Mesenchymal stem cell (in vitro differentiated cells and primary cell): Measurements from ENCODE around the gene SLC26A4.
A peak's percentile ranks its signal among the peaks of the same experiment; 100 is the strongest.

ENCODE experiments used
- DNase-seq: peaks from one replicate; pipeline ENCODE4 v3.0.0-alpha.2; 2013
- H2AFZ ChIP-seq: one replicate; pipeline ENCODE4 v1.6.1; 2013; ENCODE audit warnings: low read depth, mild to moderate bottlenecking, control low read depth, inconsistent platforms, low read length, moderate library complexity
- H2AK5ac ChIP-seq: 2 replicates; pipeline ENCODE4 v1.6.1; 2013; ENCODE audit warnings: low read length, moderate library complexity, mild to moderate bottlenecking, inconsistent platforms; ENCODE audit not compliant: severe bottlenecking
- H2BK120ac ChIP-seq: one replicate; pipeline ENCODE4 v1.6.1; 2013; ENCODE audit warnings: low read depth, mild to moderate bottlenecking, inconsistent platforms, low read length, moderate library complexity
- H2BK12ac ChIP-seq, 2 experiments: one replicate each; pipeline ENCODE4 v1.6.1; 2013; ENCODE audit warnings: inconsistent platforms in 2 of 2, low read length in 2 of 2, mild to moderate bottlenecking in 2 of 2, moderate library complexity in 2 of 2, control low read depth in 1 of 2
- H2BK15ac ChIP-seq: one replicate; pipeline ENCODE4 v1.6.1; 2013; ENCODE audit warnings: mild to moderate bottlenecking, low read depth, inconsistent platforms; ENCODE audit not compliant: poor library complexity, severe bottlenecking
- H2BK5ac ChIP-seq: 2 replicates; pipeline ENCODE4 v1.6.1; 2013; ENCODE audit warnings: low read depth, mild to moderate bottlenecking, low read length, control low read depth, inconsistent platforms; ENCODE audit not compliant: poor library complexity, severe bottlenecking
- H3K14ac ChIP-seq, 2 experiments: one replicate each; pipeline ENCODE4 v1.6.1; 2013; ENCODE audit warnings: inconsistent platforms in 2 of 2, low read length in 2 of 2, control low read depth in 1 of 2, mild to moderate bottlenecking in 1 of 2, moderate library complexity in 1 of 2
- H3K18ac ChIP-seq, 2 experiments: one replicate each; pipeline ENCODE4 v1.6.1; 2013; ENCODE audit warnings: inconsistent platforms in 2 of 2, low read length in 2 of 2, control low read depth in 1 of 2, low read depth in 1 of 2, mild to moderate bottlenecking in 1 of 2
- H3K23ac ChIP-seq, 2 experiments: one replicate each; pipeline ENCODE4 v1.6.1; 2013; ENCODE audit warnings: inconsistent platforms in 2 of 2, low read length in 2 of 2, mild to moderate bottlenecking in 2 of 2, moderate library complexity in 2 of 2, control low read depth in 1 of 2
- H3K27ac ChIP-seq: 2 replicates; pipeline ENCODE4 v1.5.1; 2013; ENCODE audit warnings: mild to moderate bottlenecking, moderate library complexity, low read length, control low read depth, inconsistent platforms; ENCODE audit not compliant: poor library complexity, severe bottlenecking
- H3K27me3 ChIP-seq, 2 experiments: 2 replicates each; pipeline versions ENCODE4 v1.6.1 to v1.7.0; 2013; ENCODE audit warnings: low read length in 2 of 2, mild to moderate bottlenecking in 2 of 2, moderate library complexity in 2 of 2, control low read depth in 1 of 2, inconsistent platforms in 1 of 2; ENCODE audit not compliant: control insufficient read depth in 1 of 2, insufficient read depth in 1 of 2
- H3K36me3 ChIP-seq, 2 experiments: 2 replicates each; pipeline versions ENCODE4 v1.6.1 to v1.7.0; 2013; ENCODE audit warnings: low read length in 2 of 2, control low read depth in 1 of 2, inconsistent platforms in 1 of 2, low read depth in 1 of 2, mild to moderate bottlenecking in 1 of 2; ENCODE audit not compliant: insufficient read depth in 2 of 2, control insufficient read depth in 1 of 2
- H3K4ac ChIP-seq, 2 experiments: one replicate each; pipeline ENCODE4 v1.6.1; 2013; ENCODE audit warnings: inconsistent platforms in 2 of 2, low read length in 2 of 2, mild to moderate bottlenecking in 2 of 2, moderate library complexity in 2 of 2, control low read depth in 1 of 2, low read depth in 1 of 2
- H3K4me1 ChIP-seq: 2 replicates; pipeline ENCODE4 v1.6.1; 2013; ENCODE audit warnings: low read depth, low read length, control low read depth; ENCODE audit not compliant: control insufficient read depth, insufficient read depth
- H3K4me2 ChIP-seq: 2 replicates; pipeline ENCODE4 v1.6.1; 2013; ENCODE audit warnings: low read length, mild to moderate bottlenecking, inconsistent platforms; ENCODE audit not compliant: poor library complexity, severe bottlenecking
- H3K4me3 ChIP-seq, 2 experiments: 2 replicates each; pipeline versions ENCODE4 v1.5.1 to v1.7.0; 2013; ENCODE audit warnings: low read length in 2 of 2, mild to moderate bottlenecking in 2 of 2, control low read depth in 1 of 2, low read depth in 1 of 2; ENCODE audit not compliant: insufficient read depth in 1 of 2
- H3K79me1 ChIP-seq: replicated peaks from 2 replicates; pipeline ENCODE4 v1.6.1; 2013; ENCODE audit warnings: mild to moderate bottlenecking, control low read depth, low read length, inconsistent platforms; ENCODE audit not compliant: poor library complexity, severe bottlenecking
- H3K9ac ChIP-seq: 2 replicates; pipeline ENCODE4 v1.7.0; 2013; ENCODE audit warnings: mild to moderate bottlenecking, low read length, moderate library complexity
- H3K9me3 ChIP-seq: 2 replicates; pipeline ENCODE4 v1.7.0; 2013; ENCODE audit warnings: mild to moderate bottlenecking, low read length; ENCODE audit not compliant: control insufficient read depth
- H4K8ac ChIP-seq: one replicate; pipeline ENCODE4 v1.6.1; 2013; ENCODE audit warnings: inconsistent platforms, mild to moderate bottlenecking, low read length, moderate library complexity
- H4K91ac ChIP-seq: one replicate; pipeline ENCODE4 v1.6.1; 2013; ENCODE audit warnings: mild to moderate bottlenecking, low read length, inconsistent platforms
- WGBS: methylation state at CpG from one replicate; pipeline ENCODE4 v1.1.7; 2013; ENCODE audit warnings: mixed read lengths; 5-methylcytosine and 5-hydroxymethylcytosine counted together

SLC26A4 gene

DNA sequence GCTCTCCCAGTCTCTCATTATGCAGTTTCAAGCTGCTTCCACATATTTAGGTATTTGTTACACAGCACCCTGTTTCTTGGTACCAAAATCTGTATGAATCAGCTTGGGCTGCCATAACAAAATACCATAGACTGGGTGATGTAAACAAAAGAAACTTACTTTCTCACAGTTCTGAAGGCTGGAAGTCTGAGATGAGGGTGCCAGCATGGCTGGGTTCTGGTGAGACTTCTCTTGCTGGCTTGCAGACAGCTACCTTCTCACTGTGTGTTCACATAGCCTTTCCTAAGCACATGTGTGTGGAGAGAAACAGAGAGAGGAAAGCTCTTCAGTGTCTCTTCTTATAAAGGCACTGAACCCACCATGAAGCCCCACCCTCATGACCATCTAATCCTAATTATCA lies 67.6 kb downstream of the SLC26A4 start:
- H3K9me3 ChIP-seq: peaks cover 2% of the 10 kb centered on the region
- H4K91ac ChIP-seq: no peak overlapping the region
- H3K27ac ChIP-seq: no peak overlapping the region
- H3K79me1 ChIP-seq: no peaks in the 10 kb centered on the region
- H3K18ac ChIP-seq: no peak overlapping the region
- no peak overlapping the region for H3K14ac ChIP-seq
- no peak overlapping the region for H2BK5ac ChIP-seq
- H4K8ac ChIP-seq: no peak overlapping the region
- no peak overlapping the region for H3K23ac ChIP-seq
- peaks cover 18 to 22% of the 10 kb centered on the region in 2 experiments for H3K27me3 ChIP-seq
- H3K9ac ChIP-seq: no peak overlapping the region
- H2BK12ac ChIP-seq: no peak overlapping the region
- H3K4me1 ChIP-seq: no peaks in the 10 kb centered on the region
- no peak overlapping the region for H3K4ac ChIP-seq
- no peak for DNase-seq
- no peak overlapping the region for H2BK120ac ChIP-seq
- no peak overlapping the region for H3K4me2 ChIP-seq
- H2BK15ac ChIP-seq: no peak overlapping the region
- no peaks in the 10 kb centered on the region for H3K36me3 ChIP-seq
- H2AFZ ChIP-seq: no peak overlapping the region
- no peak overlapping the region for H2AK5ac ChIP-seq
- no peak overlapping the region for H3K4me3 ChIP-seq

GRCh38 chr7:107742678-107743566 lies 82.3 kb downstream of the SLC26A4 start:
- Histone ChIP-seq H3K27ac (peak overlapping the region; percentile 66), H3K14ac (no peak overlapping the region), H3K23ac (no peak overlapping the region), H3K4me2 (peak overlapping the region; percentile 72), H2BK5ac (no peak overlapping the region), H2BK120ac (no peak overlapping the region), H3K18ac (peak overlapping the region; percentile 34 to 81), H2AK5ac (no peak overlapping the region), H3K79me1 (no peaks in the 10 kb centered on the region), H2AFZ (peak overlapping the region; percentile 68), H2BK15ac (no peak overlapping the region), H3K36me3 (no peaks in the 10 kb centered on the region), H3K9me3 (no peaks in the 10 kb centered on the region), H3K4me3 (peak overlapping the region; percentile 63 to 95), H4K8ac (peak overlapping the region; percentile 85), H4K91ac (peak overlapping the region; percentile 60), H3K4ac (peak overlapping the region; percentile 66 to 83), H2BK12ac (no peak overlapping the region), H3K4me1 (peaks cover 4% of the 10 kb centered on the region), H3K9ac (peak overlapping the region; percentile 96), H3K27me3 (no peaks in the 10 kb centered on the region)
- DNase-seq: no peak
- 14% methylated on average over 28 of the region's 29 CpGs for WGBS

GRCh38 chr7:107743567-107744344 lies 83.1 kb downstream of the SLC26A4 start, which contains the start of gene CBLL1:
TSS of gene CBLL1 (plus strand) at chr7:107744142. CDS start at chr7:107744164, 22 bp downstream.
- peak within 1 kb of the TSS; percentile 92 for H4K8ac ChIP-seq
- H2BK15ac ChIP-seq: no peak within 1 kb of the TSS
- H3K4ac ChIP-seq: peak within 1 kb of the TSS; percentile 68 to 83
- peak within 1 kb of the TSS; percentile 86 for H3K4me2 ChIP-seq
- peak within 1 kb of the TSS; percentile 96 for H3K9ac ChIP-seq
- DNase-seq: peak; percentile 97
- peak within 1 kb of the TSS; percentile 84 for H4K91ac ChIP-seq
- 0% methylated on average over 55 of the region's 56 CpGs for WGBS
- peaks cover 4% of the 10 kb centered on the region for H3K4me1 ChIP-seq
- no peak within 1 kb of the TSS for H3K14ac ChIP-seq
- H3K27ac ChIP-seq: peak within 1 kb of the TSS; percentile 96
- H2AFZ ChIP-seq: peak within 1 kb of the TSS; percentile 75
- no peak within 1 kb of the TSS for H2BK12ac ChIP-seq
- no peak within 1 kb of the TSS for H2AK5ac ChIP-seq
- H3K4me3 ChIP-seq: peak within 1 kb of the TSS; percentile 71 to 95
- H2BK120ac ChIP-seq: no peak within 1 kb of the TSS
- no peaks in the 10 kb centered on the region for H3K27me3 ChIP-seq
- no peaks in the 10 kb centered on the region for H3K9me3 ChIP-seq
- H3K23ac ChIP-seq: peak within 1 kb of the TSS in 1 of 2 experiments; percentile 15
- peak within 1 kb of the TSS; percentile 71 to 92 for H3K18ac ChIP-seq
- H3K36me3 ChIP-seq: peaks cover 0 to under 1% of the 10 kb centered on the region in 2 experiments
- peak within 1 kb of the TSS; percentile 69 for H2BK5ac ChIP-seq
- peaks cover under 1% of the 10 kb centered on the region for H3K79me1 ChIP-seq

GRCh38 chr7:107744345-107744750 lies 83.7 kb downstream of the SLC26A4 start:
- no peak overlapping the region for H3K14ac ChIP-seq
- H2AFZ ChIP-seq: peak overlapping the region; percentile 75
- peaks cover 4% of the 10 kb centered on the region for H3K4me1 ChIP-seq
- H3K27ac ChIP-seq: peak overlapping the region; percentile 96
- H4K91ac ChIP-seq: no peak overlapping the region
- WGBS: 0% methylated on average over 19 of the region's 22 CpGs
- H3K27me3 ChIP-seq: no peaks in the 10 kb centered on the region
- peaks cover 2% of the 10 kb centered on the region for H3K79me1 ChIP-seq
- H3K18ac ChIP-seq: peak overlapping the region; percentile 23 to 92
- peak overlapping the region; percentile 96 for H3K9ac ChIP-seq
- peak overlapping the region; percentile 20 to 54 for H3K4ac ChIP-seq
- H2BK5ac ChIP-seq: peak overlapping the region; percentile 15
- peak overlapping the region; percentile 33 for H4K8ac ChIP-seq
- H3K4me3 ChIP-seq: peak overlapping the region; percentile 71 to 95
- peak overlapping the region in 1 of 2 experiments; percentile 15 for H3K23ac ChIP-seq
- peaks cover 0 to 7% of the 10 kb centered on the region in 2 experiments for H3K36me3 ChIP-seq
- peak overlapping the region; percentile 86 for H3K4me2 ChIP-seq
- no peak overlapping the region for H2AK5ac ChIP-seq
- no peaks in the 10 kb centered on the region for H3K9me3 ChIP-seq
- DNase-seq: no peak
- H2BK120ac ChIP-seq: no peak overlapping the region
- H2BK15ac ChIP-seq: no peak overlapping the region
- no peak overlapping the region for H2BK12ac ChIP-seq
